Measurements from ENCODE around the gene ARRDC4.
"Not testable (repeated sequence)": the region's sequence is repeated elsewhere in the genome, so short reads cannot be mapped to it uniquely, and the experiment has no call there.

Gene ARRDC4

GRCh38 chr15:97984157-97984556 is 23.7 kb downstream of the ARRDC4 start:
- DNase-seq (ENCODE audit: low read depth) = peak; percentile 76
- H3K4me3 ChIP-seq (ENCODE audit: low read depth, low read length) = no peak overlapping the region
- TF ChIP-seq, protein P1, sequence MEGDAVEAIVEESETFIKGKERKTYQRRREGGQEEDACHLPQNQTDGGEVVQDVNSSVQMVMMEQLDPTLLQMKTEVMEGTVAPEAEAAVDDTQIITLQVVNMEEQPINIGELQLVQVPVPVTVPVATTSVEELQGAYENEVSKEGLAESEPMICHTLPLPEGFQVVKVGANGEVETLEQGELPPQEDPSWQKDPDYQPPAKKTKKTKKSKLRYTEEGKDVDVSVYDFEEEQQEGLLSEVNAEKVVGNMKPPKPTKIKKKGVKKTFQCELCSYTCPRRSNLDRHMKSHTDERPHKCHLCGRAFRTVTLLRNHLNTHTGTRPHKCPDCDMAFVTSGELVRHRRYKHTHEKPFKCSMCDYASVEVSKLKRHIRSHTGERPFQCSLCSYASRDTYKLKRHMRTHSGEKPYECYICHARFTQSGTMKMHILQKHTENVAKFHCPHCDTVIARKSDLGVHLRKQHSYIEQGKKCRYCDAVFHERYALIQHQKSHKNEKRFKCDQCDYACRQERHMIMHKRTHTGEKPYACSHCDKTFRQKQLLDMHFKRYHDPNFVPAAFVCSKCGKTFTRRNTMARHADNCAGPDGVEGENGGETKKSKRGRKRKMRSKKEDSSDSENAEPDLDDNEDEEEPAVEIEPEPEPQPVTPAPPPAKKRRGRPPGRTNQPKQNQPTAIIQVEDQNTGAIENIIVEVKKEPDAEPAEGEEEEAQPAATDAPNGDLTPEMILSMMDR (IDR thresholded peaks at IDR 0.05; ENCODE audit: control insufficient read depth, extremely low read depth, insufficient read depth) = no peak

GRCh38 chr15:97985979-97986378 is 25.5 kb downstream of the ARRDC4 start:
- DNase-seq (ENCODE audit: low read depth); H3K4me3 ChIP-seq (ENCODE audit: low read depth, low read length): not testable (repeated sequence)

- H3K4me3 ChIP-seq (ENCODE audit: low read depth, low read length) = no peak overlapping the region
- TF ChIP-seq, protein P1 (IDR thresholded peaks at IDR 0.05; ENCODE audit: control insufficient read depth, extremely low read depth, insufficient read depth) = no peak
- DNase-seq (ENCODE audit: low read depth) = no peak
Observed at GRCh38 chr15:97986781-97987180, 26.3 kb downstream of the ARRDC4 start.

GRCh38 chr15:97989299-97989698 is 28.8 kb downstream of the ARRDC4 start:
- H3K4me3 ChIP-seq (ENCODE audit: low read depth, low read length) = no peak overlapping the region
- TF ChIP-seq, protein P1 (IDR thresholded peaks at IDR 0.05; ENCODE audit: control insufficient read depth, extremely low read depth, insufficient read depth) = no peak

GRCh38 chr15:97991972-97992541 is 31.6 kb downstream of the ARRDC4 start:
- TF ChIP-seq, protein P1 (IDR thresholded peaks at IDR 0.05; ENCODE audit: control insufficient read depth, extremely low read depth, insufficient read depth) = no peak
- H3K4me3 ChIP-seq (ENCODE audit: low read depth, low read length) = no peak overlapping the region
- no peak for DNase-seq (ENCODE audit: low read depth)

More at GRCh38 chr15:97989299-97989698, 28.8 kb downstream of the ARRDC4 start:
- DNase-seq (ENCODE audit: low read depth) = no peak

GRCh38 chr15:97992823-97993222 is 32.3 kb downstream of the ARRDC4 start:
- TF ChIP-seq, protein P1 (IDR thresholded peaks at IDR 0.05; ENCODE audit: control insufficient read depth, extremely low read depth, insufficient read depth) = no peak

GRCh38 chr15:97993310-97993738 is 32.8 kb downstream of the ARRDC4 start:
- no peak overlapping the region for H3K4me3 ChIP-seq (ENCODE audit: low read depth, low read length)
- TF ChIP-seq, protein P1 (IDR thresholded peaks at IDR 0.05; ENCODE audit: control insufficient read depth, extremely low read depth, insufficient read depth) = no peak
- no peak for DNase-seq (ENCODE audit: low read depth)

More at GRCh38 chr15:97992823-97993222, 32.3 kb downstream of the ARRDC4 start:
- H3K4me3 ChIP-seq (ENCODE audit: low read depth, low read length) = no peak overlapping the region
- no peak for DNase-seq (ENCODE audit: low read depth)
